Spleen (tissue), 11 donors: ENCODE results near the gene DLGAP5. TPM values are rescaled to one million over a fixed set of nuclear protein-coding genes. Genes with fewer than 3 reads are reported as not detected.

Experiments
- DNase-seq: peaks from one replicate; pipeline ENCODE4 v3.0.0-alpha.2; 2020
- H3K27ac ChIP-seq, 8 donors: fragments of 200-600 bp; sonication (generic) in 7 of 8; 1 replicate in 4 of 8; 2 replicates in 4 of 8; pipeline versions ENCODE4 v1.5.0 to v1.8.0; 2016 to 2021; ENCODE audit warnings: inconsistent platforms in 4 of 8, mild to moderate bottlenecking in 4 of 8, moderate library complexity in 1 of 8
- H3K27me3 ChIP-seq, 7 donors: fragments of 200-600 bp; sonication (generic) in 6 of 7; replicated peaks in 1 of 7; 1 replicate in 4 of 7; 2 replicates in 3 of 7; pipeline versions ENCODE4 v1.5.0 to v1.8.0; 2016 to 2021; ENCODE audit warnings: inconsistent platforms in 3 of 7, mild to moderate bottlenecking in 1 of 7
- H3K36me3 ChIP-seq, 6 donors: fragments of 200-600 bp; sonication (generic) in 5 of 6; 1 replicate in 4 of 6; 2 replicates in 2 of 6; pipeline versions ENCODE4 v1.5.0 to v1.8.0; 2016 to 2021; ENCODE audit warnings: inconsistent platforms in 2 of 6
- H3K4me1 ChIP-seq, 6 donors: fragments of 200-600 bp; sonication (generic) in 5 of 6; 1 replicate in 3 of 6; 2 replicates in 3 of 6; pipeline versions ENCODE4 v1.5.0 to v1.8.0; 2016 to 2021; ENCODE audit warnings: inconsistent platforms in 3 of 6
- H3K4me3 ChIP-seq, 8 donors: fragments of 200-600 bp; sonication (generic) in 7 of 8; 1 replicate in 4 of 8; 2 replicates in 4 of 8; pipeline versions ENCODE4 v1.5.0 to v1.8.0; 2016 to 2021; ENCODE audit warnings: inconsistent platforms in 4 of 8, mild to moderate bottlenecking in 4 of 8, moderate library complexity in 2 of 8
- H3K9me3 ChIP-seq, 8 donors: fragments of 200-600 bp; sonication (generic) in 7 of 8; 1 replicate in 4 of 8; 2 replicates in 4 of 8; pipeline versions ENCODE4 v1.5.0 to v1.8.0; 2016 to 2021; ENCODE audit warnings: inconsistent platforms in 4 of 8
- CTCF ChIP-seq, 11 experiments: fragments of 200-600 bp in 7 of 11; fragments of 450-650 bp in 4 of 11; sonication (generic) in 4 of 11; IDR thresholded peaks in 8 of 11; conservative IDR thresholded peaks in 3 of 11; 1 replicate in 7 of 11; 2 replicates in 4 of 11; pipeline versions ENCODE4 v1.4.0 to v1.8.0; 2016 to 2021; ENCODE audit warnings: antibody characterized with exemption in 11 of 11, inconsistent platforms in 4 of 11, mild to moderate bottlenecking in 1 of 11
- POLR2A ChIP-seq, 3 donors: fragments of 450-650 bp; IDR thresholded peaks; one replicate each; pipeline ENCODE4 v1.5.1; 2017; ENCODE audit warnings: antibody characterized with exemption in 3 of 3, mild to moderate bottlenecking in 1 of 3
- POLR2AphosphoS5 ChIP-seq, 3 donors: sonication (generic); formaldehyde crosslinking; IDR thresholded peaks; one replicate each; pipeline ENCODE4 v1.5.1; 2017; ENCODE audit warnings: antibody characterized with exemption in 3 of 3
- WGBS, 5 donors: extraction: QIAGEN DNeasy Blood & Tissue Kit in 3 of 5; methylation state at CpG; one replicate each; pipeline versions ENCODE4 v1.1.5 to v1.1.7; 2013 to 2018; 5-methylcytosine and 5-hydroxymethylcytosine counted together
- intact Hi-C: fragments of 100-400 bp; cut with DNase I; formaldehyde crosslinking; loops from one replicate; pipeline ENCODE4 v1.15.0; 2023; ENCODE audit warnings: low total_unique reads
- polyA plus RNA-seq, 3 donors: library from polyadenylated mRNA; stranded (reverse); fragments of 200-250 nt; gene quantifications; one replicate each; pipeline ENCODE4 v1.2.1, GENCODE V29; 2013
- total RNA-seq, 7 donors: library from RNA; depleted of rRNA in 3 of 7; stranded (reverse); fragments of >200 nt in 3 of 7; fragmentation: NEBNext Ultra II Directional in 4 of 7; extraction: Animal tissue kit (Norgen Biotek cat#: 25700) in 4 of 7; gene quantifications; one replicate each; pipeline versions ENCODE4 v1.1.0 to v1.2.1, GENCODE V29; 2016 to 2021
- donor health status: healthy with polysubstance abuse.
- donor health status: DM: no; HTN: no; CAD: no; lungs with moderate emphysema.
- donor health status: DM: no; HTN: no; CAD: no.
- donor health status: Bipolar disorder and iron deficiency.
- donor health status: healthy.
- donor health status: DM: no; HTN: no; CAD: no.
- donor health status: DM: yes; HTN: yes; CAD: no.

DLGAP5 gene
- total and polyA plus RNA-seq, 10 donors, result 0.50 to 8.1 (median 2.9) TPM

- TF ChIP-seq CTCF (IDR thresholded peaks at IDR 0.05 in 8 of 11, conservative IDR thresholded peaks at IDR 0.05 in 3 of 11) (peak in 1 of 11 experiments; percentile 12), POLR2AphosphoS5 (IDR thresholded peaks at IDR 0.05) (peak in 1 of 3 donors; percentile 17), POLR2A (IDR thresholded peaks at IDR 0.05) (no peak)
- H3K4me3 ChIP-seq, result peak overlapping the region in 1 of 8 donors; percentile 1
- H3K4me1 ChIP-seq, result peaks cover 17 to 88% (median 39%) of the 10 kb centered on the region in 6 donors
- peaks cover 0 to 16% (median 0%) of the 10 kb centered on the region in 7 donors for H3K27me3 ChIP-seq
- no peak for DNase-seq
- 68 to 75% (median 72%) methylated on average over 7 of the region's 7 CpGs for WGBS, 5 donors
- H3K27ac ChIP-seq, result peak overlapping the region in 6 of 8 donors; percentile 9 to 32 (median 16)
- intact Hi-C loops, result loop anchor here (5.0 kb wide), 1 partner anchor 34 kb away; no protein-coding TSS in a partner anchor
- H3K36me3 ChIP-seq, result no peaks in the 10 kb centered on the region
- H3K9me3 ChIP-seq, result no peaks in the 10 kb centered on the region
Observed at GRCh38 chr14:55131370-55132137, 59.8 kb downstream of the DLGAP5 start.

- 49 to 72% (median 64%) methylated on average over 10 of the region's 10 CpGs for WGBS, 5 donors
- DNase-seq, result no peak
- no peak for TF ChIP-seq POLR2AphosphoS5 (IDR thresholded peaks at IDR 0.05)
- Histone ChIP-seq H3K27ac (peak overlapping the region; percentile 78 to 91 (median 88)), H3K4me3 (peak overlapping the region in 7 of 8 donors; percentile 49 to 88 (median 66)), H3K27me3 (peaks cover 0 to 16% (median 0%) of the 10 kb centered on the region in 7 donors), H3K9me3 (no peaks in the 10 kb centered on the region), H3K36me3 (no peaks in the 10 kb centered on the region), H3K4me1 (peaks cover 14 to 92% (median 42%) of the 10 kb centered on the region in 6 donors)
- intact Hi-C loops, result loop anchor here (5.0 kb wide), 1 partner anchor 33 kb away; no protein-coding TSS in a partner anchor
Observed at GRCh38 chr14:55130196-55130550, 61.2 kb downstream of the DLGAP5 start.

- peaks cover 14 to 96% (median 45%) of the 10 kb centered on the region in 6 donors for H3K4me1 ChIP-seq
- peaks cover 0 to 16% (median 0%) of the 10 kb centered on the region in 7 donors for H3K27me3 ChIP-seq
- peak in 2 of 3 donors; percentile 67 to 76 for TF ChIP-seq POLR2AphosphoS5 (IDR thresholded peaks at IDR 0.05)
- no peak for TF ChIP-seq CTCF (IDR thresholded peaks at IDR 0.05 in 8 of 11, conservative IDR thresholded peaks at IDR 0.05 in 3 of 11)
- DNase-seq, result peak; percentile 90
- 0 to 2% (median 1%) methylated on average over 9 to 53 of the region's 53 CpGs for WGBS, 5 donors
- intact Hi-C loops, result loop anchor here (5.0 kb wide), 1 partner anchor 32 kb away; no protein-coding TSS in a partner anchor
- H3K4me3 ChIP-seq, result peak overlapping the region; percentile 49 to 88 (median 62)
- no peaks in the 10 kb centered on the region for H3K36me3 ChIP-seq
- H3K27ac ChIP-seq, result peak overlapping the region; percentile 78 to 91 (median 88)
- no peaks in the 10 kb centered on the region for H3K9me3 ChIP-seq
Observed at GRCh38 chr14:55129428-55130195, 61.8 kb downstream of the DLGAP5 start.

- WGBS, 5 donors, result 0 to 1% (median 1%) methylated on average over 2 to 50 of the region's 50 CpGs
- Histone ChIP-seq H3K9me3 (no peaks in the 10 kb centered on the region), H3K27ac (peak within 1 kb of the TSS; percentile 78 to 91 (median 88)), H3K27me3 (peaks cover 0 to 16% (median 0%) of the 10 kb centered on the region in 7 donors), H3K4me1 (peaks cover 14 to 91% (median 46%) of the 10 kb centered on the region in 6 donors), H3K4me3 (peak within 1 kb of the TSS; percentile 49 to 88 (median 62)), H3K36me3 (no peaks in the 10 kb centered on the region)
- TF ChIP-seq POLR2AphosphoS5 (IDR thresholded peaks at IDR 0.05) (peak in 2 of 3 donors; percentile 62 to 65), CTCF (IDR thresholded peaks at IDR 0.05 in 8 of 11, conservative IDR thresholded peaks at IDR 0.05 in 3 of 11) (no peak)
- DNase-seq, result peak; percentile 92
- intact Hi-C loops, result no loop called here
Observed at GRCh38 chr14:55129086-55129427, 62.3 kb downstream of the DLGAP5 start, which contains the start of gene LGALS3. LGALS3 (plus strand) TSS chr14:55129252; CDS start chr14:55137374, 8,122 bp downstream.
